Ishikawa (cell line): ENCODE data around the gene PTPRD.

ENCODE experiments used
- CEBPB ChIP-seq: IDR thresholded peaks from 2 replicates; pipeline ENCODE4 v1.6.1; 2012
- CREB1 ChIP-seq: IDR thresholded peaks from 2 replicates; pipeline ENCODE4 v1.6.1; 2012; ENCODE audit warnings: low read depth
- EGR1 ChIP-seq: IDR thresholded peaks from 2 replicates; pipeline ENCODE4 v1.6.1; 2012
- EP300 ChIP-seq: IDR thresholded peaks from 2 replicates; pipeline ENCODE4 v1.6.1; 2012; ENCODE audit warnings: borderline replicate concordance
- FOXM1 ChIP-seq: IDR thresholded peaks from 2 replicates; pipeline ENCODE4 v1.6.1; 2012; ENCODE audit warnings: low read depth, borderline replicate concordance
- MAX ChIP-seq: IDR thresholded peaks from 2 replicates; pipeline ENCODE4 v1.6.1; 2012
- NFIC ChIP-seq: IDR thresholded peaks from 2 replicates; pipeline ENCODE4 v1.6.1; 2012
- RAD21 ChIP-seq: IDR thresholded peaks from 2 replicates; pipeline ENCODE4 v1.6.1; 2012; ENCODE audit warnings: low read depth
- REST ChIP-seq: IDR thresholded peaks from 2 replicates; pipeline ENCODE4 v1.6.1; 2012; ENCODE audit warnings: low read depth, mild to moderate bottlenecking
- TAF1 ChIP-seq: IDR thresholded peaks from 2 replicates; pipeline ENCODE4 v1.6.1; 2012; ENCODE audit warnings: low read depth, mild to moderate bottlenecking
- TCF12 ChIP-seq: IDR thresholded peaks from 2 replicates; pipeline ENCODE4 v1.6.1; 2012; ENCODE audit warnings: low read depth
- TEAD4 ChIP-seq: IDR thresholded peaks from 2 replicates; pipeline ENCODE4 v1.6.1; 2012
- USF1 ChIP-seq: IDR thresholded peaks from 2 replicates; pipeline ENCODE4 v1.6.1; 2012
- YY1 ChIP-seq: IDR thresholded peaks from 2 replicates; pipeline ENCODE4 v1.6.1; 2012; ENCODE audit warnings: low read depth
- ZBTB7A ChIP-seq: IDR thresholded peaks from 2 replicates; pipeline ENCODE4 v1.6.1; 2012; ENCODE audit warnings: low read depth

The PTPRD gene

GRCh38 chr9:10597801-10598200 is 15.0 kb downstream of the PTPRD start:
- TF ChIP-seq YY1: no peak
- no peak for TF ChIP-seq TCF12
- no peak for TF ChIP-seq FOXM1
- TF ChIP-seq ZBTB7A: no peak
- TF ChIP-seq CEBPB: no peak
- TF ChIP-seq NFIC: no peak
- no peak for TF ChIP-seq MAX
- TF ChIP-seq RAD21: no peak
- no peak for TF ChIP-seq TEAD4
- TF ChIP-seq EP300: no peak
- TF ChIP-seq CREB1: no peak
- TF ChIP-seq REST: no peak
- TF ChIP-seq USF1: no peak
- no peak for TF ChIP-seq EGR1
- no peak for TF ChIP-seq TAF1

- no peak for TF ChIP-seq USF1
- TF ChIP-seq FOXM1: no peak
- no peak for TF ChIP-seq CEBPB
- TF ChIP-seq ZBTB7A: no peak
These were observed 18.3 kb downstream of the PTPRD start for GRCh38 chr9:10594482-10594881.

GRCh38 chr9:10586407-10586806 is 26.4 kb downstream of the PTPRD start:
- no peak for TF ChIP-seq NFIC
- TF ChIP-seq YY1: no peak
- no peak for TF ChIP-seq CREB1
- TF ChIP-seq EP300: no peak
- no peak for TF ChIP-seq FOXM1
- TF ChIP-seq TCF12: no peak
- TF ChIP-seq TAF1: no peak
- no peak for TF ChIP-seq TEAD4
- no peak for TF ChIP-seq USF1
- TF ChIP-seq MAX: no peak
- no peak for TF ChIP-seq ZBTB7A
- no peak for TF ChIP-seq EGR1
- TF ChIP-seq REST: no peak
- TF ChIP-seq RAD21: no peak
- no peak for TF ChIP-seq CEBPB

GRCh38 chr9:10571699-10572098 is 41.1 kb downstream of the PTPRD start:
- TF ChIP-seq CREB1: no peak
- TF ChIP-seq RAD21: no peak
- no peak for TF ChIP-seq TCF12
- no peak for TF ChIP-seq EP300
- TF ChIP-seq CEBPB: no peak
- TF ChIP-seq NFIC: no peak
- no peak for TF ChIP-seq USF1

- TF ChIP-seq CREB1: no peak
- no peak for TF ChIP-seq FOXM1
These were observed 46.0 kb downstream of the PTPRD start for GRCh38 chr9:10566848-10567247.
